Gastrocnemius medialis (tissue), 4 donors: ENCODE results near the gene EMD.
A peak's percentile ranks its signal among the peaks of the same experiment; 100 is the strongest.

Source experiments
- POLR2A ChIP-seq, 2 donors: fragments of 450-650 bp; IDR thresholded peaks; one replicate each; pipeline ENCODE4 v1.6.1; 2017; ENCODE audit warnings: antibody characterized with exemption in 2 of 2, mild to moderate bottlenecking in 2 of 2, moderate library complexity in 2 of 2
- TF ChIP-seq, protein P1 (sequence below), 5 experiments: fragments of 450-650 bp in 3 of 5; fragments of 200-600 bp in 2 of 5; sonication (generic) in 2 of 5; IDR thresholded peaks in 4 of 5; conservative IDR thresholded peaks in 1 of 5; 1 replicate in 4 of 5; 2 replicates in 1 of 5; pipeline ENCODE4 v1.5.1; 2016 to 2019; ENCODE audit warnings: antibody characterized with exemption in 5 of 5, mild to moderate bottlenecking in 3 of 5, moderate library complexity in 3 of 5

DNA sequence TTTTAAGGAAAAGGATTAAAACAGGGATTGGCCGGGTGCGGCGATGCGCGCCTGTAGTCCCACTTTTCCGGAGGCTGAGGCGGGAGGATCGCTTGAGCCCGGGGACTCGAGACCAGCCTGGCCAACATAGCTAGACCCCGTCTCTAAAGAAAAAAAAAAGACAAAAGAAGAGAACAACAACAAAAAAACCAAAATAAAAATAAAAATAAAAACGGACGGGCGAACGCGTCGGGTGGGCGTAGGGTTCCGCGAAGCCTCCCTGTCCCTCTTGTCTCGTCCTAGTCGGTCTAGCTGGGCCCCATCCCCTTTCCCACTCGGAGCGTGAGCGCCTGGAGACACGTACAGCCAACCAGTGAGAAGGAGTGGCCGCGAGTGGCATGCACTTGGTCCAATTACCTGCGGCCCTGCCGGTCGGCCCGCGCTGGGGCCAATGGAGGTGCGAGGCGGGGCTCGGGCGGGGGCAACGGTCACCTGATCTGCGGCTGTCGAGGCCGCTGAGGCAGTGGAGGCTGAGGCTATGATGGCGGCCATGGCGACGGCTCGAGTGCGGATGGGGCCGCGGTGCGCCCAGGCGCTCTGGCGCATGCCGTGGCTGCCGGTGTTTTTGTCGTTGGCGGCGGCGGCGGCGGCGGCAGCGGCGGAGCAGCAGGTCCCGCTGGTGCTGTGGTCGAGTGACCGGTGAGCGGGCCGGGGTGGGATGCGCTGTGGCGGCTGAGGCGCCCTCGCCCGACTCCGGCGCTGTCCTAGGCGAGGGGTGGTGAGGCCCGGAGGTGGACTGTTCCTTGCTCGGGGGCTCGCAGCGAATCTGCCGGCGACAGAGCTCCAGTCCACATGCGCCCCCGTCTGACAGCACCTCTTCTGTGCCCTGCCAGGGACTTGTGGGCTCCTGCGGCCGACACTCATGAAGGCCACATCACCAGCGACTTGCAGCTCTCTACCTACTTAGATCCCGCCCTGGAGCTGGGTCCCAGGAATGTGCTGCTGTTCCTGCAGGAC, 49.4 kb downstream of the EMD start, which contains the start of gene ATP6AP1:
- TF ChIP-seq, protein P1, sequence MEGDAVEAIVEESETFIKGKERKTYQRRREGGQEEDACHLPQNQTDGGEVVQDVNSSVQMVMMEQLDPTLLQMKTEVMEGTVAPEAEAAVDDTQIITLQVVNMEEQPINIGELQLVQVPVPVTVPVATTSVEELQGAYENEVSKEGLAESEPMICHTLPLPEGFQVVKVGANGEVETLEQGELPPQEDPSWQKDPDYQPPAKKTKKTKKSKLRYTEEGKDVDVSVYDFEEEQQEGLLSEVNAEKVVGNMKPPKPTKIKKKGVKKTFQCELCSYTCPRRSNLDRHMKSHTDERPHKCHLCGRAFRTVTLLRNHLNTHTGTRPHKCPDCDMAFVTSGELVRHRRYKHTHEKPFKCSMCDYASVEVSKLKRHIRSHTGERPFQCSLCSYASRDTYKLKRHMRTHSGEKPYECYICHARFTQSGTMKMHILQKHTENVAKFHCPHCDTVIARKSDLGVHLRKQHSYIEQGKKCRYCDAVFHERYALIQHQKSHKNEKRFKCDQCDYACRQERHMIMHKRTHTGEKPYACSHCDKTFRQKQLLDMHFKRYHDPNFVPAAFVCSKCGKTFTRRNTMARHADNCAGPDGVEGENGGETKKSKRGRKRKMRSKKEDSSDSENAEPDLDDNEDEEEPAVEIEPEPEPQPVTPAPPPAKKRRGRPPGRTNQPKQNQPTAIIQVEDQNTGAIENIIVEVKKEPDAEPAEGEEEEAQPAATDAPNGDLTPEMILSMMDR (IDR thresholded peaks at IDR 0.05 in 4 of 5, conservative IDR thresholded peaks at IDR 0.05 in 1 of 5), result no peak
- peak; percentile 61 to 64 for TF ChIP-seq POLR2A (IDR thresholded peaks at IDR 0.05)
